Stimulated activated CD8-positive, alpha-beta memory T cell treated with anti-CD3 and anti-CD28 coated beads, Interleukin-2, amount 100 ng/mL, for 1 hour (primary cell): ENCODE measurements around the gene PHKG2.
A peak's percentile ranks its signal among the peaks of the same experiment; 100 is the strongest.
"Not testable (repeated sequence)": the region's sequence is repeated elsewhere in the genome, so short reads cannot be mapped to it uniquely, and the experiment has no call there.

ENCODE experiments used
- DNase-seq, 2 donors: peaks; one replicate each; pipeline ENCODE4 v3.0.0-alpha.2; 2020; ENCODE audit warnings: low read depth in 2 of 2

The PHKG2 gene

DNA sequence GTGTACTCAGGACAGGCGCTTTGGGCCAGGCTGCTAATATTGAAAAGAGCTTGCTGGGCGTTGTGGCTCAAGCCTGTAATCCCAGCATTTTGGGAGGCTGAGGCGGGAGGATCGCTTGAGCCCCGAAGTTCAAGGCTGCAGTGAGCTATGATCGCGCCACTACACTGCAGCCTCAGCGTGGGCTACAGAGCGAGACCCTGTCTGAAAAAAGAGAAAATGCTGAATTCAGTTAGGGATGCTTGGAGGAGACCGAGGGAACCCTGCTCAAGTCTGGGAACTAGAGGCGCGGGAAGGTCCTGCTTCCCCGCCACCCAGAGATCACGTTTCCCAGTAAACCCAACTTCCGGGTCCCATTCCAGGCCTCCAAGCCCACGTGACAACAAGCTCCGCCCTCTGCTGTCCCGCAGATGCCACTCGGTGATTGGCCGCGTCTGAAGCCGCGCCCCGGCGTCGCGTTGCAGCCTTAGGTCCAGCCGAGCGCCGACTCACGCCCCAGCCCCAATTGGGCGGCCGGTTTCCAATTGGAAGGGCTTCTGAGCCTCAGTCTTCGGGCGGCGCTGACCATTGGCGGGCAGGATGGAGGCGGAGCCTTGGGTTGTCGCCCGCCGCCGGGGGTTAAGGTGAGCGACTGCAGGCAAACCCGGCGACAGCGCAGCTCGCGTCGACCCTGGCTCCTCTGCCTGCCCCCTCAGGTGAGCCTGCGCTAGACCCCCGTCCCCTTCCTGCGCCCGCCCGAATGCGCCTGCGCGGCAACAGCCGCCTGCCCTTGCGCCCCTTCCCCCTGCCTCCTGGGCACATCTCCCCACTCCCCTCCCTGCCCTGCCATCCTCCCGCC, at the start of gene PHKG2:
Gene PHKG2, plus strand, starts transcription at position 627 of the 835 bp plus-strand sequence. CDS start 396 bp downstream, outside the sequence.
- DNase-seq, result peak; percentile 88 to 89

GRCh38 chr16:30698816-30699614, 49.2 kb upstream of the PHKG2 start, which contains the start of gene SRCAP:
Gene SRCAP (plus strand): TSS chr16:30699171. CDS start chr16:30700825, 1,654 bp downstream.
- DNase-seq, result peak; percentile 47 to 64

GRCh38 chr16:30699615-30700099, 48.6 kb upstream of the PHKG2 start:
- no peak for DNase-seq

- no peak for DNase-seq
Measured at GRCh38 chr16:30700491-30700890, 47.7 kb upstream of the PHKG2 start.

DNA sequence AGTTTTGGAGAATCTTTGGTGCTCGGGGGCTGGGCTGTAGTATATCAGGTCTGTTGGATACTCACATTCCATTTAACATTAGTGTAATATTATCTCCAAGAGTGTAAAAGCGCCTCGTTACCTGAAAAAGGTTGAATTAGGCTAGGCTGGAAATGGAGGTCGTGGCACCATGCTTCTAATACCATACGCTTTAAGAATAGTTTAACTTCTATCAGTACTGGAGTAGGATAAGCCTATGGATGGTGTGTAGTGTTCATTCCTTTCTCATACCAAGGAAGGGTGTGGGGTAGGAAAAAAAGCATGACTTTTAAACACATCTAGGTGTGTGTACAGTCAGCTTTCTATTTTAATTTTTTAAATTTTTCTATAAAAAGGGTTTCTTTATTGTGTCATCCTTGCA, 47.3 kb upstream of the PHKG2 start:
- DNase-seq, result no peak

- not testable (repeated sequence) for DNase-seq
Measured at GRCh38 chr16:30703071-30703470, 45.2 kb upstream of the PHKG2 start.

DNA sequence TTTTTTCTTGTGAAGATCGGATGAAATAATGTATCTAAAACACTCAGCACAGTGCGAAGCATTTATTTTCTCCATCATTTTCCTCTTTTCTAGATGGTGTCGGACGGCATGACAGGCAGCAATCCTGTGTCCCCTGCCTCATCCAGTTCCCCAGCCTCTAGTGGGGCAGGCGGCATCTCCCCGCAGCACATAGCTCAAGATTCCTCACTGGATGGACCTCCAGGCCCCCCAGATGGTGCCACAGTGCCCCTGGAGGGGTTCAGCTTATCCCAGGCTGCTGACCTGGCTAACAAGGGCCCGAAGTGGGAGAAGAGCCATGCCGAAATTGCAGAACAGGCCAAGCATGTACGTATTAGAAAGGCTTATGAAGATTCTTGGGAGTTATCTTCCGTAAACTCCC, 44.3 kb upstream of the PHKG2 start:
- no peak for DNase-seq

DNA sequence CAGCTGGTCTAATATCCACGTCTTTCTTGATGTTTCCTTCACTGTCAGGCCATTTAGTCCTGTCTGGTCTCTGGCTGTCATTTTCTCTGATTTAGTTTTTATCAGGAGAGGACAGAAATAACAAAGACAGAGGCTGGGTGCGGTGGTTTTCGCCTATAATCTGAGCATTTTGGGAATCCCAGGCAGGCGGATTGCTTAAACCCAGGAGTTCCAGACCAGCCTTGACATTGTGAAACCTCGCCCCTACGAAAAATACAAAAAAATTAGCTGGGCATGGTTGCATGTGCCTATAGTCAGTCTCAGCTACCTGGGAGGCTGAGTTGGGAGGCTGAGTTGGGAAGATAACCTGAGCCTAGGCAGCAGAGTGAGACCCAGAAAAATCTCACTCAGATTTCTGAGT, 42.2 kb upstream of the PHKG2 start:
- no peak for DNase-seq

DNA sequence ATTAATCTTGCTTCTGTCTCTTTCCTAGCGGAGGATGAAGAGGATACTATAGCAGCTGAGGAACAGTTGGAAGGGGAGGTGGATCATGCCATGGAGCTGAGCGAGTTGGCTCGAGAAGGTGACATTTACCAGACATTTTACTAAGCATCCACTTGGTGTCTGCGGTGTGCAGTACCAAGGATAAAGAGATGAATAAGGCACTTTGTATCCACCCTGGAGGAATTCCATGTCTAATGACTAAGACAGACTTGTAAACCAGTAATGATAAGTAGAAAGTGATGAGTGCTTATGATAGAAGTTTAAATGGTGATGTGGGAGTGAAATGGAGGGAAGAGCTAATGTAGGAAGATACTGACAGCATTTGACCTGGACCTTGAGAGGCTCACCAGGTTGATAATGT, 37.3 kb upstream of the PHKG2 start:
- no peak for DNase-seq

- no peak for DNase-seq
Measured at GRCh38 chr16:30711712-30712111, 36.5 kb upstream of the PHKG2 start.

DNA sequence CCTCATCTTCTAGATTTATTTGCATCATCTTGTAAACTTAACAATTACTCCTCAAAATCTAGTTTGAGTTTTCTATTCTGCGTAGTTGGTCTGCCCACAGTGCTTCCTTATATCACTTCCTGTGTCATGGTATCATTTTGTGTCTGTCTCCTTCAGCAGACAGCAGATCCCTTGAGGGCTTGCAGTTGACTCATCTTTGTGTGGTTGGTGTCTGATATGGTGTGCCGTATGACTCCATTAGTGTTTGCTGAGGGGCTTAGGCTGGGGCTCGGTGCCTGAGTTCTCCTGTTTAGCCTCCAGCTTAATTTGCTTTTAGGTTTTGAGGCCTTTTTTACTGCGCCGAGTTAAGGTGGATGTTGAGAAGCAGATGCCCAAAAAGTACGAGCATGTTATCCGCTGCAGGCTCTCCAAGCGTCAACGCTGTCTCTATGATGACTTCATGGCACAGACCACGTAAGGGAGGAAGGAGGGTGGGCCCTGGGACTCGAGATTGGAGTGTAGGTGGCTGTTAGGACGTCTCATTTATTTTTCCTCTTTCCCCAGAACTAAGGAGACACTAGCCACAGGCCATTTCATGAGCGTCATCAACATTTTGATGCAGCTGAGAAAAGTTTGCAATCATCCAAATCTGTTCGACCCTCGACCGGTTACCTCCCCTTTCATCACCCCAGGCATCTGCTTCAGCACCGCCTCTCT, 32.3 kb upstream of the PHKG2 start:
- peak in 1 of 2 donors; percentile 15 for DNase-seq

DNA sequence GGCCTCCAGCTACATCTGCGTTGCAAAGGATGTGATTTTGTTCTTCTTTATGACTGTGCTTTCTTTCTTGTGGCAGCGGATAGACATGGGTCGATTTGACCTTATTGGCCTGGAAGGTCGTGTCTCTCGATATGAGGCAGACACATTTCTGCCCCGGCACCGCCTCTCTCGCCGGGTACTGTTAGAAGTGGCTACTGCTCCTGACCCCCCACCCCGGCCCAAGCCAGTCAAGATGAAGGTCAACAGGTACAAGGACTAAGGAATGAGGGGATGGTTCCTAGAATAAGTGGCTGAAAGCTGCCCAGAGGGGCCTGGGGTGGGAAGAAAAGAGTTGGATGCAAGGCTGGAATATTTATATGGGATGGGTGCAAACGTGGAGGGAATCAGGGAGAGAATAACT, 28.1 kb upstream of the PHKG2 start:
- no peak for DNase-seq

DNA sequence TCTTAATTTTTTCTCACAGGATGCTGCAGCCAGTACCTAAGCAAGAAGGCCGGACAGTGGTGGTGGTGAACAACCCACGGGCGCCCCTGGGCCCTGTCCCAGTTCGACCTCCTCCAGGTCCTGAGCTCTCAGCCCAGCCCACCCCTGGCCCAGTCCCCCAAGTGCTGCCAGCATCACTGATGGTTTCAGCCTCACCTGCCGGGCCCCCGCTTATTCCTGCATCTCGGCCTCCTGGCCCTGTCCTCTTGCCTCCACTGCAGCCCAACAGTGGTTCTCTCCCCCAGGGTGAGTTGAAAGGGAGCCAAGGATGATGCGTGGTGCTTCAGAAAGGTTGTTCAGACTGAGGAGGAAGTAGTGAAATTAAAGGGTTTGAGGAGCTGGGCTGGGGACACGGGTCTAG, 27.5 kb upstream of the PHKG2 start:
- no peak for DNase-seq

DNA sequence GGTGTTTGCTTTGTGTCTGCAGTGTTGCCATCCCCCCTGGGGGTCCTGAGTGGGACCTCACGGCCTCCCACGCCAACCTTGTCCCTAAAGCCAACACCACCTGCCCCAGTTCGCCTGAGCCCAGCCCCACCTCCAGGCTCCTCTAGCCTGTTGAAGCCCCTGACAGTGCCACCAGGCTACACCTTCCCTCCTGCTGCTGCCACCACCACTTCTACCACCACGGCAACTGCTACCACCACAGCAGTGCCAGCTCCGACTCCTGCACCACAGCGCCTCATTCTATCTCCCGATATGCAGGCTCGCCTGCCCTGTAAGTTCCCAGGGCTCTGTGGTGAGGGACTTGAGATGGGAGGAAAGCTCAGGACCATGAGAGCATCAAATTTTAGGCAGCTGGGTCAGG, 27.1 kb upstream of the PHKG2 start:
- no peak for DNase-seq

- no peak for DNase-seq
Measured at GRCh38 chr16:30721606-30722005, 26.6 kb upstream of the PHKG2 start.

DNA sequence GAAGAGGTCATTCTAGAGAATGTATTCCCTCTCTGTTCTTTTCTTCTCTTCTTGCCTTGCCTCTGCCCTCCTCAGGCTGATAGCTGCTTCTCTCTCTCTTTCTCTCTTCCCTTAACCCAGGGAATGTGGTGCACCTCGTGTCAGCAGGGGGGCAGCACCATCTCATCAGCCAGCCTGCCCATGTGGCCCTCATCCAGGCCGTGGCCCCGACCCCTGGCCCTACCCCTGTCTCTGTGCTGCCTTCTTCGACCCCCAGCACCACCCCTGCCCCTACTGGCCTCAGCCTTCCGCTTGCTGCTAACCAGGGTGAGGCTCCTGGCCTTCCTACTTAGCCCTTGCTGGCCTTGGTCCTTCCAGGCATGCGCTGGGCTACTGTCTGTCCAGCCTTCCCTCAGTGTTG, 25.8 kb upstream of the PHKG2 start:
- DNase-seq, result no peak

DNA sequence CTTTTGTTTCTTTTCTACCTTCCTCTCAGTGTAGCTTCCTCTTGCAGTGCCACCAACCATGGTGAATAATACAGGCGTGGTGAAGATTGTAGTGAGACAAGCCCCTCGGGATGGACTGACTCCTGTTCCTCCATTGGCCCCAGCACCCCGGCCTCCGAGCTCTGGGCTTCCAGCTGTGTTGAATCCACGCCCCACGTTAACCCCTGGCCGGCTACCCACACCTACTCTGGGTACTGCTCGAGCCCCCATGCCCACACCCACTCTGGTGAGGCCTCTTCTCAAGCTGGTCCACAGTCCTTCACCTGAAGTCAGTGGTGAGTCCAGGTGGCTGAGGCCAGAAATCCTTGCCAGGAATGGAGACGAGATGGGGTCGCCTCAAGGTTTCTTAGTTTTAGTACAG, 25.3 kb upstream of the PHKG2 start:
- DNase-seq, result no peak

GRCh38 chr16:30723725-30724355, 24.4 kb upstream of the PHKG2 start:
- DNase-seq, result no peak

DNA sequence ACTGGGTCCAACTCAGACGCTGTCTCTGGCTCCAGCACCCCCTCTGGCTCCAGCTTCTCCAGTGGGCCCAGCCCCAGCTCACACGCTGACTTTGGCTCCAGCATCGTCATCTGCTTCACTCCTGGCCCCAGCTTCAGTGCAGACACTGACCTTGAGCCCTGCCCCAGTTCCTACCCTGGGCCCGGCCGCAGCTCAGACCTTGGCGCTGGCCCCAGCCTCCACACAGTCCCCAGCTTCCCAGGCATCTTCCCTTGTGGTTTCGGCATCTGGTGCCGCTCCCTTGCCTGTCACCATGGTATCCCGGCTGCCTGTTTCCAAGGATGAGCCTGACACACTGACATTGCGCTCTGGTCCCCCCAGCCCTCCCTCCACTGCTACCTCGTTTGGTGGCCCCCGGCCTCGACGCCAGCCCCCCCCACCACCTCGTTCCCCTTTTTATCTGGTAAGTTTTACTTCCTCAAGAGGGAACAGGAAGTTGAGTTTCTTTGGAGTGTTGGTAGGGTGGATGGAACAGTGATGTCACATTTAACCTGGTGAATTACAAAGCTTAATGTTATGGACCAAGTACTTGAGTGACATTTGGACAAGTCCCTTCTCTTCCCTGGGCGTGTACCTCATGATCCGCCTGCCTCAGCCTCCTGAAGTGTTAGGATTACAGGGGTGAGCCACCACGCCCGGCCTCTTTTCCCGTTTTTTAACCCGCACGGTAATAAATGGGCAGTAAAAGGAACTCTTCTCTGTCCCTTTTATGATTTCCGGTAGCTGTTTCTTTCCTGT, 23.4 kb upstream of the PHKG2 start:
- no peak for DNase-seq

DNA sequence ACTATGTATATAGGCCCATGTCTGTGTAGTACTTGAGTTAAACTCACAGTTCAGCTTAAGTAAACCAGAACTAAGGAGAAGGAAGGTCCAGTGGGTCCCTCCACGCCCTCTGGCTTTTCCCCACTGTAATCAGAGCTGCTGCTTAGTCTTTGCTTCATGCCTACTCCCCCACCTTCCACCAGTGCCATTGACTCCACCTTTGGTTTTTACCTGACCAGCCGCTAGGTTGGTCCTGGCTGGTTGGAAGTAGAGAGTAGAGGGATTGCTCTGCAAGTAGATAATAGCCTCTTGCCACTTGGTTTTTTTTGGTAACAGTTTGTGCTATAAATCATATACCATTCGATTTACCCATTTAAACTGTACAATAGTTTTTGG, 22.8 kb upstream of the PHKG2 start:
- no peak for DNase-seq

- DNase-seq, result no peak
Measured at GRCh38 chr16:30728321-30728720, 19.9 kb upstream of the PHKG2 start.
